Measurements from ENCODE around the gene TRIM47. TPM values are rescaled to one million over a fixed set of nuclear protein-coding genes. Genes with fewer than 3 reads are reported as not detected.

Gene TRIM47
- total RNA-seq, 1 donor from 2014 or later = 22.5 TPM

GRCh38 chr17:75834279-75834920, 44.0 kb downstream of the TRIM47 start:
- intact Hi-C loops (cut with micrococcal nuclease) = no loop called here

- intact Hi-C loops (cut with micrococcal nuclease) = no loop called here
Observed at GRCh38 chr17:75832652-75833400, 45.6 kb downstream of the TRIM47 start.

- intact Hi-C loops (cut with micrococcal nuclease) = no loop called here
Observed at GRCh38 chr17:75832164-75832651, 46.2 kb downstream of the TRIM47 start.

GRCh38 chr17:75831032-75831571, 47.3 kb downstream of the TRIM47 start:
- intact Hi-C loops (cut with micrococcal nuclease) = no loop called here

- intact Hi-C loops (cut with micrococcal nuclease) = no loop called here
Observed at GRCh38 chr17:75830164-75831031, 48.0 kb downstream of the TRIM47 start.

GRCh38 chr17:75829747-75830146, 48.6 kb downstream of the TRIM47 start:
- intact Hi-C loops (cut with micrococcal nuclease) = no loop called here

GRCh38 chr17:75828741-75829140, 49.6 kb downstream of the TRIM47 start:
- intact Hi-C loops (cut with micrococcal nuclease) = no loop called here

GRCh38 chr17:75828076-75828400, 50.3 kb downstream of the TRIM47 start:
- intact Hi-C loops (cut with micrococcal nuclease) = no loop called here

- intact Hi-C loops (cut with micrococcal nuclease) = loop anchor here (2.0 kb wide), 1 partner anchor 41 kb away; no protein-coding TSS in a partner anchor
Observed at GRCh38 chr17:75827308-75828075, 50.9 kb downstream of the TRIM47 start.

- intact Hi-C loops (cut with micrococcal nuclease) = loop anchor here (2.0 kb wide), 1 partner anchor 40 kb away; no protein-coding TSS in a partner anchor
Observed at GRCh38 chr17:75826561-75827307, 51.6 kb downstream of the TRIM47 start.

GRCh38 chr17:75825748-75826370, 52.5 kb downstream of the TRIM47 start:
- intact Hi-C loops (cut with micrococcal nuclease) = loop anchor here (2.0 kb wide), 1 partner anchor 39 kb away; no protein-coding TSS in a partner anchor

- intact Hi-C loops (cut with micrococcal nuclease) = no loop called here
Observed at GRCh38 chr17:75825149-75825552, 53.2 kb downstream of the TRIM47 start.

- intact Hi-C loops (cut with micrococcal nuclease) = no loop called here
Observed at GRCh38 chr17:75824666-75825065, 53.7 kb downstream of the TRIM47 start.

Other genes with a start within 250 kb of the TRIM47 start
- gene SMIM5, start 245.1 kb downstream of the TRIM47 start, total RNA-seq = 0.50 and 0.52 TPM in 2 replicates
- 39.3 and 42.2 TPM in 2 replicates for gene RECQL5, start 211.4 kb downstream of the TRIM47 start, total RNA-seq
- gene SAP30BP, start 211.2 kb downstream of the TRIM47 start, total RNA-seq = 93.6 and 97.7 TPM in 2 replicates
- gene ITGB4, start 157.1 kb downstream of the TRIM47 start, total RNA-seq = 0.30 and 1.7 TPM in 2 replicates
- gene GALK1, start 113.4 kb downstream of the TRIM47 start, total RNA-seq = 47.6 and 52.9 TPM in 2 replicates
- 29.0 and 29.3 TPM in 2 replicates for gene UNK, start 93.8 kb downstream of the TRIM47 start, total RNA-seq
- 206 and 210 TPM in 2 replicates for gene UNC13D, start 34.2 kb downstream of the TRIM47 start, total RNA-seq
- gene WBP2, start 23.2 kb downstream of the TRIM47 start, total RNA-seq = 61.9 and 66.3 TPM in 2 replicates
- gene TRIM65, start 18.4 kb upstream of the TRIM47 start, total RNA-seq = 38.3 and 41.1 TPM in 2 replicates
- gene MRPL38, start 26.3 kb upstream of the TRIM47 start, total RNA-seq = 96.2 and 110 TPM in 2 replicates
- gene FBF1, start 62.5 kb upstream of the TRIM47 start, total RNA-seq = 20.4 and 21.4 TPM in 2 replicates
- 29.0 and 29.4 TPM in 2 replicates for gene ACOX1, start 100.6 kb upstream of the TRIM47 start, total RNA-seq
- 16.7 TPM in 2 replicates for gene TEN1, start 100.7 kb upstream of the TRIM47 start, total RNA-seq
- gene CDK3, start 122.3 kb upstream of the TRIM47 start, total RNA-seq = 6.7 and 9.8 TPM in 2 replicates
- gene EVPL, start 148.7 kb upstream of the TRIM47 start, total RNA-seq = 0.02 and 0.16 TPM in 2 replicates
- 107 and 112 TPM in 2 replicates for gene SRP68, start 193.9 kb upstream of the TRIM47 start, total RNA-seq
- 0.11 and 0.39 TPM in 2 replicates for gene GALR2, start 196.2 kb upstream of the TRIM47 start, total RNA-seq
- 0.18 and 0.43 TPM in 2 replicates for gene ZACN, start 200.6 kb upstream of the TRIM47 start, total RNA-seq
- gene EXOC7, start 225.2 kb upstream of the TRIM47 start, total RNA-seq = 132 and 137 TPM in 2 replicates

Measured in T-helper 2 cell treated with Interferon-gamma antibody and Interleukin-4, amounts not matched to agents 100 ng/mL and 5 ng/mL, for 36 hours (primary cell).